ENCODE results near the gene FBRS. TPM values are rescaled to one million over a fixed set of nuclear protein-coding genes. Genes with fewer than 3 reads are reported as not detected.

The FBRS gene
- polyA plus RNA-seq, 1 of the 3 experiments (the other 2 are of a cell fraction), result 11.5 TPM

DNA sequence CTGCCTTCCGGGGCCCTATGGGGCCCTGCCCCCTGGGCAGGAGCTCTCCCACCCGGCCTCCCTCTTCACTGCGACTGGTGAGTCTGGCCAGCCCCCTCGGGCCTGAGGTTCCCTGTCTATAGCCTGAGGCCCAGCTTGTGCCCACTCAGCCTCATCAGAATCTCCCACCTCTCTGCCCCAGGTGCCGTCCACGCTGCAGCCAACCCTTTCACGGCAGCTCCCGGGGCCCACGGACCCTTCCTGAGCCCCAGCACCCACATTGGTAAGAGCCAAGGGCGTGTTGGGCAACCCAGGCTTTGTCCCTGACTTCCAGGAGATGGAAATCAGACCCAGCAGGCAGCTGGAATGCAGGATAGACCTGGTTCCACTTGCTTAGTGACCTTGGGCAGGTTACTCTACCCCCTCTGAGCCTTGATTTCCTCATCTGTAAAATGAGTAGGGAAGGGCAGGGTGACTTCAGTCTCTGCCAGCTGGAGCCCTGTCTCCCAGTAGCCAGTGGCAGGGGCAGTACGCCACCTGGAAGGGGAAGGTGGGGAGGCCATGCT lies 9.2 kb downstream of the FBRS start:
- Histone ChIP-seq H3K9me2 (no peaks in the 10 kb centered on the region), H4K20me1 (ENCODE audit: insufficient read depth) (peaks cover 20% of the 10 kb centered on the region; the same call in 1 of the 2 replicates), H3K27me3 (ENCODE audit: insufficient read depth) (no peaks in the 10 kb centered on the region), H3K4me3 (ENCODE audit: low read depth in 2 of 2, low read length in 1 of 2) (no peak overlapping the region), H2AFZ (ENCODE audit: low read depth) (no peak overlapping the region), H3K79me2 (ENCODE audit: insufficient read depth) (peaks cover 19% of the 10 kb centered on the region), H3K4me1 (ENCODE audit: control insufficient read depth in 1 of 2, insufficient read depth in 2 of 2, low read depth in 1 of 2, low read length in 1 of 2) (no peaks in the 10 kb centered on the region), H3K9me3 (no peaks in the 10 kb centered on the region), H3F3A (replicated peaks; ENCODE audit: insufficient read depth) (peaks cover 10% of the 10 kb centered on the region), H3K36me3 (replicated peaks in 1 of 2; ENCODE audit: control insufficient read depth in 1 of 2, insufficient read depth in 2 of 2, low read length in 1 of 2) (peaks cover 39 to 73% of the 10 kb centered on the region in 2 experiments), H3K9ac (no peak overlapping the region), H3K27ac (ENCODE audit: low read depth in 2 of 2, low read length in 1 of 2) (no peak overlapping the region), H3K4me2 (no peak overlapping the region)
- ChIA-PET POLR2A (no interaction called here), CTCF (interaction anchor here (2.3 kb wide), 1 partner anchor 26 kb away, joined by 7 read pairs; no protein-coding TSS in a partner anchor)
- WGBS (ENCODE audit: low lambda C conversion rate), result 93% methylated on average over 8 of the region's 11 CpGs
- no peak for DNase-seq
- TF ChIP-seq SIN3A (IDR thresholded peaks at IDR 0.05; ENCODE audit: borderline replicate concordance, low read depth, low read length) (no peak), ZBTB33 (IDR thresholded peaks at IDR 0.05; ENCODE audit: borderline replicate concordance, low read depth) (no peak), RXRA (IDR thresholded peaks at IDR 0.05; ENCODE audit: borderline replicate concordance, low read depth) (no peak), EZH2phosphoT487 (IDR thresholded peaks at IDR 0.05; ENCODE audit: borderline replicate concordance, low read depth) (no peak), JUND (IDR thresholded peaks at IDR 0.05) (no peak), MEF2A (IDR thresholded peaks at IDR 0.05; ENCODE audit: borderline replicate concordance, low read depth) (no peak)
- TF ChIP-seq, protein P1, sequence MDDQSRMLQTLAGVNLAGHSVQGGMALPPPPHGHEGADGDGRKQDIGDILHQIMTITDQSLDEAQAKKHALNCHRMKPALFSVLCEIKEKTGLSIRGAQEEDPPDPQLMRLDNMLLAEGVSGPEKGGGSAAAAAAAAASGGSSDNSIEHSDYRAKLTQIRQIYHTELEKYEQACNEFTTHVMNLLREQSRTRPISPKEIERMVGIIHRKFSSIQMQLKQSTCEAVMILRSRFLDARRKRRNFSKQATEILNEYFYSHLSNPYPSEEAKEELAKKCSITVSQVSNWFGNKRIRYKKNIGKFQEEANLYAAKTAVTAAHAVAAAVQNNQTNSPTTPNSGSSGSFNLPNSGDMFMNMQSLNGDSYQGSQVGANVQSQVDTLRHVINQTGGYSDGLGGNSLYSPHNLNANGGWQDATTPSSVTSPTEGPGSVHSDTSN (IDR thresholded peaks at IDR 0.05), result no peak

DNA sequence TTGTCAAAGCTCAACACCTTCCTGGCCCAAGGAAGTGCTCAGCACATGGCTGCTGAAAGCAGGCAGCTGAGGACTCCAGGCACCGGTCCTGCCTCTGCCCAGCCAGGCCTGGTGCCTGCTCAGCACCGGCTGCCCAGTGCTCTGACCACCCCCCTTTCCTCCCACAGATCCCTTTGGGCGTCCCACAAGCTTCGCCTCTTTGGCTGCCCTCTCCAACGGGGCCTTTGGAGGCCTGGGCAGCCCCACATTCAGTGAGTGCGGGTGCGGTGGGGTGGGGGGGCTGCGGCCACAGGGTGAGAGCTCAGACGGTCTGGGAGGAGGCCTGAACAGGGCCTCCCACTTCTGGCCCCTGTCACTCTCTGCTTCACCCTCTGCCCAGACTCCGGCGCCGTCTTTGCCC lies 10.2 kb downstream of the FBRS start:
- no peaks in the 10 kb centered on the region for H3K27me3 ChIP-seq (ENCODE audit: insufficient read depth)
- ChIA-PET CTCF (interaction anchor here (0.9 to 2.3 kb wide), 2 partner anchors 15 to 25 kb away, joined by 3 to 7 read pairs; no protein-coding TSS in a partner anchor), POLR2A (no interaction called here)
- H3K4me3 ChIP-seq (ENCODE audit: low read depth in 2 of 2, low read length in 1 of 2), result no peak overlapping the region
- TF ChIP-seq GATA2 (CRISPR knock-in tag; IDR thresholded peaks at IDR 0.05), result no peak
- TF ChIP-seq RCOR1 (IDR thresholded peaks at IDR 0.05; ENCODE audit: low read length), result no peak
- TF ChIP-seq GABPA (IDR thresholded peaks at IDR 0.05; ENCODE audit: low read depth), result no peak
- TF ChIP-seq SIN3A (IDR thresholded peaks at IDR 0.05; ENCODE audit: borderline replicate concordance, low read depth, low read length), result no peak
- TF ChIP-seq, protein P2, sequence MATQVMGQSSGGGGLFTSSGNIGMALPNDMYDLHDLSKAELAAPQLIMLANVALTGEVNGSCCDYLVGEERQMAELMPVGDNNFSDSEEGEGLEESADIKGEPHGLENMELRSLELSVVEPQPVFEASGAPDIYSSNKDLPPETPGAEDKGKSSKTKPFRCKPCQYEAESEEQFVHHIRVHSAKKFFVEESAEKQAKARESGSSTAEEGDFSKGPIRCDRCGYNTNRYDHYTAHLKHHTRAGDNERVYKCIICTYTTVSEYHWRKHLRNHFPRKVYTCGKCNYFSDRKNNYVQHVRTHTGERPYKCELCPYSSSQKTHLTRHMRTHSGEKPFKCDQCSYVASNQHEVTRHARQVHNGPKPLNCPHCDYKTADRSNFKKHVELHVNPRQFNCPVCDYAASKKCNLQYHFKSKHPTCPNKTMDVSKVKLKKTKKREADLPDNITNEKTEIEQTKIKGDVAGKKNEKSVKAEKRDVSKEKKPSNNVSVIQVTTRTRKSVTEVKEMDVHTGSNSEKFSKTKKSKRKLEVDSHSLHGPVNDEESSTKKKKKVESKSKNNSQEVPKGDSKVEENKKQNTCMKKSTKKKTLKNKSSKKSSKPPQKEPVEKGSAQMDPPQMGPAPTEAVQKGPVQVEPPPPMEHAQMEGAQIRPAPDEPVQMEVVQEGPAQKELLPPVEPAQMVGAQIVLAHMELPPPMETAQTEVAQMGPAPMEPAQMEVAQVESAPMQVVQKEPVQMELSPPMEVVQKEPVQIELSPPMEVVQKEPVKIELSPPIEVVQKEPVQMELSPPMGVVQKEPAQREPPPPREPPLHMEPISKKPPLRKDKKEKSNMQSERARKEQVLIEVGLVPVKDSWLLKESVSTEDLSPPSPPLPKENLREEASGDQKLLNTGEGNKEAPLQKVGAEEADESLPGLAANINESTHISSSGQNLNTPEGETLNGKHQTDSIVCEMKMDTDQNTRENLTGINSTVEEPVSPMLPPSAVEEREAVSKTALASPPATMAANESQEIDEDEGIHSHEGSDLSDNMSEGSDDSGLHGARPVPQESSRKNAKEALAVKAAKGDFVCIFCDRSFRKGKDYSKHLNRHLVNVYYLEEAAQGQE (IDR thresholded peaks at IDR 0.05; ENCODE audit: low read depth, low read length), result no peak
- no peak for TF ChIP-seq TEAD4 (IDR thresholded peaks at IDR 0.05; ENCODE audit: borderline replicate concordance, insufficient read depth)
- no peak for TF ChIP-seq EZH2phosphoT487 (IDR thresholded peaks at IDR 0.05; ENCODE audit: borderline replicate concordance, low read depth)
- TF ChIP-seq, protein P3, sequence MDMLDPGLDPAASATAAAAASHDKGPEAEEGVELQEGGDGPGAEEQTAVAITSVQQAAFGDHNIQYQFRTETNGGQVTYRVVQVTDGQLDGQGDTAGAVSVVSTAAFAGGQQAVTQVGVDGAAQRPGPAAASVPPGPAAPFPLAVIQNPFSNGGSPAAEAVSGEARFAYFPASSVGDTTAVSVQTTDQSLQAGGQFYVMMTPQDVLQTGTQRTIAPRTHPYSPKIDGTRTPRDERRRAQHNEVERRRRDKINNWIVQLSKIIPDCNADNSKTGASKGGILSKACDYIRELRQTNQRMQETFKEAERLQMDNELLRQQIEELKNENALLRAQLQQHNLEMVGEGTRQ (IDR thresholded peaks at IDR 0.05; ENCODE audit: borderline replicate concordance, low read depth, low read length), result no peak
- no peak for TF ChIP-seq JUND (IDR thresholded peaks at IDR 0.05)
- H2AFZ ChIP-seq (ENCODE audit: low read depth), result no peak overlapping the region
- peaks cover 10% of the 10 kb centered on the region for H3F3A ChIP-seq (replicated peaks; ENCODE audit: insufficient read depth)
- H3K36me3 ChIP-seq (replicated peaks in 1 of 2; ENCODE audit: control insufficient read depth in 1 of 2, insufficient read depth in 2 of 2, low read length in 1 of 2), result peaks cover 31 to 64% of the 10 kb centered on the region in 2 experiments
- no peaks in the 10 kb centered on the region for H3K9me3 ChIP-seq
- H3K9me2 ChIP-seq, result no peaks in the 10 kb centered on the region
- peaks cover 10% of the 10 kb centered on the region; the same call in 1 of the 2 replicates for H4K20me1 ChIP-seq (ENCODE audit: insufficient read depth)
- H3K27ac ChIP-seq (ENCODE audit: low read depth in 2 of 2, low read length in 1 of 2), result no peak overlapping the region
- no peak overlapping the region for H3K4me2 ChIP-seq
- peaks cover 9% of the 10 kb centered on the region for H3K79me2 ChIP-seq (ENCODE audit: insufficient read depth)
- 93% methylated on average over 8 of the region's 12 CpGs for WGBS (ENCODE audit: low lambda C conversion rate)
- no peak for DNase-seq
- no peak overlapping the region for H3K9ac ChIP-seq
- H3K4me1 ChIP-seq (ENCODE audit: control insufficient read depth in 1 of 2, insufficient read depth in 2 of 2, low read depth in 1 of 2, low read length in 1 of 2), result no peaks in the 10 kb centered on the region

Measured in SK-N-SH (cell line).